ENCODE results near the gene FBXO42.
"Not testable (repeated sequence)": the region's sequence is repeated elsewhere in the genome, so short reads cannot be mapped to it uniquely, and the experiment has no call there.

The FBXO42 gene

GRCh38 chr1:16371725-16372124, 19.4 kb upstream of the FBXO42 start:
- DNase-seq: peak; percentile 73

- no peak for DNase-seq
Measured at GRCh38 chr1:16369821-16370220, 17.5 kb upstream of the FBXO42 start.

GRCh38 chr1:16367968-16368890, 15.9 kb upstream of the FBXO42 start:
- DNase-seq: peak; percentile 36

GRCh38 chr1:16367258-16367967, 15.1 kb upstream of the FBXO42 start:
- DNase-seq: peak; percentile 83

GRCh38 chr1:16366722-16367257, 14.5 kb upstream of the FBXO42 start, which contains the start of gene SZRD1:
SZRD1 (plus strand) TSS chr1:16367242; CDS start chr1:16367258, 16 bp downstream.
- DNase-seq: peak; percentile 100

DNA sequence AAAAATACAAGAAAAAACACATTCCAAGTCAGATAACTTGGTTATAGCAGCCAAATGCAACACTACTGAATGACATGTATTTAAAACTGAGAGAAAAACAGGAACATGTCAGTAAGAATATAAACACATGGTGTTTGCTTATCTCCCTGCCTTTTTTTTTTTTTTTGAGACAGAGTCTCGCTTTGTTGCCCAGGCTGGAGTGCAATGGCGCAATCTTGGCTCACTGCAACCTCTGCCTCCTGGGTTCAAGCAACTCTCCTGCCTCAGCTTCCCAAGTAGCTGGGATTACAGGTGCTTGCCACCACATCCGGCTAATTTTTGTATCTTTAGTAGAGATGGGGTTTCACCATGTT, 12.8 kb upstream of the FBXO42 start:
- peak; percentile 41 for DNase-seq

DNA sequence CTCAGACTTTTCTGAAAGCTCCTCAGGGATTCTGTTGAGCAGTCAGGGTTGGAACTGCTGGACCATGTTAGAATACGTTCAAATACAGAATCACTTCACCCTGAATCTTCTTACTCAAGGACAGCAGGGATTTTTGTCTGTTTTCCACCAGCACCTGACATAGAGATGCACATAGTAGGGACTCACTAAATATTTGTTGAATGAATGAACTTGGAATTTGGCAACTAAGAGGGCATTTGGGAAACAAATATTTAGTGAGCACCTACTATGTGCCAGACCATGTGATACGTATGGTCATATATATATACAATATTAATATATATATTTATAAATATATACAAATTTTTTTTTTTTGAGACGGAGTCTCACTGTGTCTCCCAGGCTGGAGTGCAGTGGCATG, 4.6 kb upstream of the FBXO42 start:
- DNase-seq: no peak

DNA sequence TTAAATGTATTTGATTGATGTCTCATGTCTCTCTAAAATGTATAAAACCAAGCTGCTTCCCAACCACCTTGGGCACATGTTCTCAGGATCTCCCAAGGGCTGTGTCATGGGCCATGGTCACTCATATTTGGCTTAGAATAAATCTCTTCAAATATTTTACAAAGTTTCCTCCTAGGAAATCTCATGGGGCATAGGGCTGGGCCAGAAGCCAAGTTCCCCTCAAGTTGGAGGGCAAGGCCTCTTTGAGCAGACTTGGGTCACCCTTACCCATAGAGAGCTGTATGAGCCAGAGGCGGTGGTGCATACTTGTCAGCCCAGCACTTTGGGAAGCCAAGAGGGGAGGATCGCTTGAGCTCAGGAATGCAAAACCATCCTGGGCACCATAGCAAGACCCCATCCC, 2.3 kb upstream of the FBXO42 start:
- DNase-seq: no peak

DNA sequence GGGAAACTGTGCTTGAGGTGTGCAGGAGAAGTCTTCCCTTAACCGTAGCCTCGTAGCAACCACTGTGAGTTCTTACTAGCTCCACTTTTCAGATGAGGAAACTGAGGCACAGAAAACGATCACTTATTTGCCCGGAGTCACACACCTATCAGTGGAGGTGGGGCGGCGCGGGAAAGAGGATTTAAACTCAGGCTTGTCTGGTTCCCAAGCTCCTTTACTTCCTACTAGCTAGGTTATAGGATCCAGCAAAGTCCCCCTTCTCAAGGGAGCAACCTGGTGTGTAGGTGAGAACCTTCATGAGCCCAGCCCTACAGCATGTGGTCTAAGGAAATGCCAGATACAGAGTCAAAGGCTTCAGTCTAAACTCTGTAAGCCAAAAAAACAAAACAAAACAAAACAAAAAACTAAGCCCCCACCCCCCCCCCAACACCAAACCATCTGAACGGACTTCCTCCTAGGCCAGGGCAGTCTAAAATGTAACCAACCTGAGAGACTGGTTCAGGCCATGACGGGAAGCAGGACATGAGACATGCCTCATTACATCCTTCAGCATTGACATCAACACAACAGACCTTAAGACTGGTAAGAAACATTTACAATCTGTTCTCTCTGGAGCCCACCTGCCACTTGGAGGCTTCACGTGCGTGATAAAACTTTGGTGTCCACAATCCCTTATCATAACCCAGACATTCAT, 709 bp upstream of the FBXO42 start:
- no peak for DNase-seq

- peak; percentile 30 for DNase-seq
Measured at GRCh38 chr1:16351456-16351993, 755 bp downstream of the FBXO42 start.

GRCh38 chr1:16349847-16350406, 2.4 kb downstream of the FBXO42 start:
- DNase-seq: no peak

GRCh38 chr1:16348414-16349182, 3.7 kb downstream of the FBXO42 start:
- DNase-seq: peak; percentile 85

DNA sequence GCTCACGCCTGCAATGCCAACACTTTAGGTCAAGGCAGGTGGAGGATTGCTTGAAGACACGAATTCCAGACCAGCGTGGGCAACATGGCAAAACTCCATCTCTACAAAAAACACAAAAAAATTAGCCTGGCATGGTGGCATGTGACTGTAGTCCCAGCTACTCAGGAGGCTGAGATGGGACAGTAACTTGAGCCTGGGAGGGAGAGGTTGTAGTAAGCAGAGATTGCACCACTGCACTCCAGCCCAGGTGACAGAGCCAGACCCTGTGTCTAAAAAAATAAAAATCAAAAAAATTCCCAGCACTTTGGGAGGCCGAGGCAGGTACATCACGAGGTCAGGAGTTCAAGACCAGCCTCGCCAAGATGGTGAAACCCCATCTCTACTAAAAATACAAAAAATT, 9.0 kb downstream of the FBXO42 start:
- not testable (repeated sequence) for DNase-seq

GRCh38 chr1:16342331-16343062, 9.8 kb downstream of the FBXO42 start:
- no peak for DNase-seq

DNA sequence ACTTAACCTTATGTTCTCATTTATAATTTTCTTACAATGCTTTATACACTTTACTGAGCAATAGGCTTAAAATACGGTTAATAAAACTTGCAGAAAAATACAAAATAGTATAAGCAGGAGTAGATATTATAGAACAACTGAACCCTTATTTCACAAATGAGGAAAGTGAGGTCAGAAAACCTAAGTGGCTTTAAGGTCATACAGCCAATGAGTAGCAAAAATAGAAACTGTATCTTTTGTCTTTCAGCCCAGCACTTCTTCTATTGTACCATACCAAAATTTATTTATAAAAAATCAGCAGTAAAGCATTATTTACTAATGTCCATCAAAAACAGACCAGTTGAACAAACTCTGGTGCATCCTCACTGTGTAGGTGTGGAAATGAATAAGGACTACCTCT, 11.6 kb downstream of the FBXO42 start:
- no peak for DNase-seq

GRCh38 chr1:16338961-16339360, 13.3 kb downstream of the FBXO42 start:
- no peak for DNase-seq

DNA sequence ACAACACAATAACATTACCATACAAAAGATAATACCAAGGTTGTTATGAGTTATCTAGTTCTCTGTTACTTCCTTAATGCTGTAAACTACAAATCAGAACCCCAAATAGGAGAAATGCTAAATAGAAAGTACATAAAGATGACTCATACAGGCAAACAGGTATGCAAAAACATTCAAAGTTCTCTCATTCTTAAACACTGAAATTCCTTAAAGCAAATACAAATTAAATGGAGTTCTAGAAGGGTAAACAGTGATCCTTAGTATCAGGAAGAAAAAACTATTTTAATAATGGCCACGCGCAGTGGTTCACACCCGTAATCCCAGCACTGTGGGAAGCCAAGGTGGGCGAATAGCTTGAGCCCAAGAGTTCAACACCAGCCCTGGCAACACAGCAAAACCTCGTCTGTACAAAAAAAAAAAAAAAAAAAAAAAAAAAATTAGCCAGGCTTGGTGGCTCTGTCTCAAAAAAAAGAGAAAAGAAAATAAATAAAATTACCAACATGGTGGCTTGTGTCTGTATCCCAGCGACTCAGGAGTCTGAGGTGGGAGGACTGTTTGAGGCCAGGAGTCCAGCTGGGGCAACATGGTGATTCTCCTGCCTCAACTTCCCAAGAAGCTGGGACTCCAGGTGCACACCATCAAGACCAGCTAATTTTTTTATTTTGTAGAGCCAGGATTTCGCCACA, 17.5 kb downstream of the FBXO42 start:
- DNase-seq: no peak

DNA sequence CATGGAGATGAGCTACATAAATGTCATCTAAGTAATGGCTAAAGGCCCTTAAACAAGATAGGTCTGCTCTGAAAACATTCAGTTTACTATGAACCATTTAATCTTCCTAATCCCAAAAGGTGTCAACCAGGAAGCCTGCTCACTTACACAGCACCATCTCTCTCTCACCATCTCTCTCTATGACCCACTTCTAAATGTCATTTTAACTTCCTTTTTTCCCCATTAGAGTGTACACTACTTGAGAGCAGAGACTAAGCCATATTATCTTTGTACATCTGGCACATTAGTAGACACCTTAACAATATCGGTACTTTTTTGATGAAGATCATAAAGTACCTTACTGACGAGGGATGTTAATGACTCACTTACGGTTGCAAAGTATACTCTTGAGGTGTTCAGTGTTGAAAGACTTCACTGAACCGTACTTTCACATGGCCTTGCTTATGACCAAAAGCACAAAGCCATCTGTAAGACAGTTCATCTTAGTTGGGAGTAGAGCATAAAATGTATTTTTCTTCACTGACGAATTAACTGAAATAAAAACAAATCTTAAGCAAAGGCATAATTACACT, 25.4 kb downstream of the FBXO42 start:
- DNase-seq: no peak

- peak; percentile 73 for DNase-seq
Measured at GRCh38 chr1:16324456-16324890, 27.8 kb downstream of the FBXO42 start.
